Measurements from ENCODE around the gene NR2F1-AS1.

The NR2F1-AS1 gene

GRCh38 chr5:93599399-93600120, 18.5 kb upstream of the NR2F1-AS1 start:
- DNase-seq (ENCODE audit: low read depth, low spot score), result peak; percentile 83
- H3K4me3 ChIP-seq (ENCODE audit: low read depth, low read length), result peak overlapping the region; percentile 24
- in situ Hi-C loops (cut with HindIII; ENCODE audit: low sequenced_read_pairs), result no loop called here
- TF ChIP-seq CTCF (IDR thresholded peaks at IDR 0.05; ENCODE audit: low read depth, low read length), result no peak

- TF ChIP-seq CTCF (IDR thresholded peaks at IDR 0.05; ENCODE audit: low read depth, low read length), result no peak
- H3K4me3 ChIP-seq (ENCODE audit: low read depth, low read length), result peak overlapping the region; percentile 24
- in situ Hi-C loops (cut with HindIII; ENCODE audit: low sequenced_read_pairs), result no loop called here
- no peak for DNase-seq (ENCODE audit: low read depth, low spot score)
These were observed 18.0 kb upstream of the NR2F1-AS1 start for GRCh38 chr5:93599001-93599379.

GRCh38 chr5:93598091-93599000, 17.3 kb upstream of the NR2F1-AS1 start:
- DNase-seq (ENCODE audit: low read depth, low spot score), result peak; percentile 47
- TF ChIP-seq CTCF (IDR thresholded peaks at IDR 0.05; ENCODE audit: low read depth, low read length), result no peak
- peak overlapping the region; percentile 24 for H3K4me3 ChIP-seq (ENCODE audit: low read depth, low read length)
- in situ Hi-C loops (cut with HindIII; ENCODE audit: low sequenced_read_pairs), result no loop called here

- in situ Hi-C loops (cut with HindIII; ENCODE audit: low sequenced_read_pairs), result no loop called here
- TF ChIP-seq CTCF (IDR thresholded peaks at IDR 0.05; ENCODE audit: low read depth, low read length), result peak; percentile 21
- H3K4me3 ChIP-seq (ENCODE audit: low read depth, low read length), result no peak overlapping the region
- DNase-seq (ENCODE audit: low read depth, low spot score), result peak; percentile 32
These were observed 15.9 kb upstream of the NR2F1-AS1 start for GRCh38 chr5:93596676-93597490.

- in situ Hi-C loops (cut with HindIII; ENCODE audit: low sequenced_read_pairs), result no loop called here
- TF ChIP-seq CTCF (IDR thresholded peaks at IDR 0.05; ENCODE audit: low read depth, low read length), result no peak
- no peak for DNase-seq (ENCODE audit: low read depth, low spot score)
- H3K4me3 ChIP-seq (ENCODE audit: low read depth, low read length), result no peak overlapping the region
These were observed 15.3 kb upstream of the NR2F1-AS1 start for GRCh38 chr5:93596310-93596675.

Measured in astrocyte of the spinal cord (primary cell).